HG02642 (cell line): Measurements from ENCODE around the gene DEDD2.

Source experiments
- ATAC-seq: cut with Tn5 transposase; IDR thresholded peaks from one replicate; pipeline ENCODE4 v1.9.1; 2021; ENCODE audit warnings: mild to moderate bottlenecking; ENCODE audit not compliant: unreplicated experiment, poor library complexity

Gene DEDD2

DNA sequence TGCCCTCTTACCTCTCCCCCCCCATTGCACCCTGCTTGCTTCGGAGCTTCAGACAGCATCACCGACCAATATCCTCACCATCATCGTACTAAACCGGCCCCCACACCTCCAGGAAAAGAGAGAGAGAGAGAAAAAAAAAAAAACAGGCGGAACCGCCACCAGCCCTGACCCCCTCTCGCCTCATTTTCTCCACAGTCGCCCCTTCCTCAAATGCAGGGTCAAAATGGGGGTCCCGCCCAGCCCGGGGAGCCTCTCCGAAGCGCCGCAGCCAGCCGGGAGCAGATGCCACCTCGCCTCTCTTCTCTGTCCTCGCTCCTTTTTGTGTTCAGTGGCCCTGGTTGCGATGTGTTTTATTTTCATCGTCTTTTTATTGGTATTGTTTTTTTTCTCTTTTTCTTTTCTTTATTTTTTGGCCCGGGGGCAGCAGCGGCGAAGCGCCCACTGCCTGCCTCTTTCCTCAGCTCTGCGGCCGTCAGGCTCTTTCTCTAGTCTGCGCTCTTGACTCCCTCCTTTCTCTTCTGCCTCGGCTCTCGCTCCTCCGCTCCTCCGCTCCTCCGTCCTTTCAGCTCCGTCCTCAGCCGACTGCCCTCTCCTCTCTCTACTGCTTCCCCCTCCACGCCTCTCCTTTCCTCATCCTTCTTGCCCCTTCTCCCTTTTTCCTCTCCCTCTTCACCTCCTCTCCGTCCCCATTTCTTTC is 41.4 kb downstream of the DEDD2 start:
- ATAC-seq: no peak

DNA sequence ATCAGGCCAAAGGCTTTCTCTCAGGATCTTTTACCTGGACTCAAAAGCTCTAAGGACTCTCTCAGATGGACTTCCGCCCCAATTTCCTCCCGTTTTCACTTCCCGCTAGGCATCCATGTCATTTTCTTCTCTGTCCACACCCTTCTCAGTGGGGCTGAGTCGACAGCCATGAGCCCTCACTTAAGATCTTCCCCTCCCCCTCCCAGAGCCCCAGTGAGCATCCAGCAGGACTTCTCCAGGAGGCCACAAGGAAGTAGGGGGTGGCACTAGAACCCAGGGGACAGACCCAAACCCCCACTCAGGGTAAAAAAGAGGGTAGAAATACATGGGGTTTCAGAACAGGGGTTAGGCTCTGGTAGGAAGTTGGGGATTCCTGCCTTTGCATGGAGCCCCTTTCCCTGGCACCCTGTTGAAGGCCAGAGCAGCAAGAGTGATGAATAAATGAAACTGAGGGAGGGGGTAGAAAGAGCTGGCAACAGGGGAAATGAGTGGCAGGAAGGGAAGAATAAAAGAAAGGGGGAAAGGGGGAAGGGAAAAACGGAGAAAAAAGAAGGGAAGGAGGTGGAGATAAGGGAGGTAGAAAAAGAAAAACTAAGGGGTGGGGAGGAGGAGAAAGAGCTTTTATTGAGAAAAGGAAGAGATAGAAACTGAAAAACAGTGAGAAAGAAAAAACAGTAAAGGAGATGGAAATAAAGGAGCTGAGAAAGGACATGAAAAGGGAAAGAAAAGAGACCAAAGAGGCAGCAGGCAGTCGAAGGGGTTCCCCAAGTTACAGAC is 42.3 kb downstream of the DEDD2 start:
- ATAC-seq: no peak

DNA sequence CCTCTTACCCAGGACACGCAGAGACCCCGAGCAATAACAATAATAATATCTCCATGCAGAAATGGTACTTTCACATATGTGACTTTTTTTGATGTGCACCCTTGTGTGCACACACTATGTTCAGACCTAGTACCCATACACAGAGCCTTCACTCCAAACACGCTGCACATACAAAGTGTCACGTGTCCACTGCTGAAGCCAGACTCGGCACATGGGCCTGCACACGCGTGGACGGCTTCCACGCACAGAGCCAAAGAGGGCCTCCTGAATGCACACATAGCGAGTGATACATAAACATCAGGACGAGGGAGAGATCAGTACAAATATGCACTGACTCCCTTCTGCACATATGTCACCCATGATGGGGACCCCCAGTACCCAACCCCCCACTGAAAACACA is 43.3 kb downstream of the DEDD2 start:
- ATAC-seq: no peak

- no peak for ATAC-seq
These were observed 43.8 kb downstream of the DEDD2 start for GRCh38 chr19:42173695-42174094.

DNA sequence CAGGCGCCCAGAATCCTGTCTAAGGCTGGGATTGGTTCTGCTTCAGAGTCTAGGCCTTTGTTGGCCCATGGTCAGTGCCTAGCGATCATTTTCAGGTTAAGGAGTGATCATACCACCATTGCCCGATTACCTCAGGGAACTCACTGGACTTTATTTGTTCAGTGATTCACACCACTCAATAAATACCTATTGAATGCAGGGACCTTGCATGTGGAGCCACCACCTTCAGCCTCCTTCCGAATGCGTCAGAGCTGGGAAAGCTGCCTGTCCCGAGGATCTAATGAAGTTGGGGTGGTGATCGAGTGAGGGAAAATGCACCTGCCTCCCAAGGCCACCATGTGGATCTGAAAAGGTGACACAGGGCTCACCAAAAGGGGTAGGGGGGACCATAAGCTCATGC is 45.2 kb downstream of the DEDD2 start:
- no peak for ATAC-seq

DNA sequence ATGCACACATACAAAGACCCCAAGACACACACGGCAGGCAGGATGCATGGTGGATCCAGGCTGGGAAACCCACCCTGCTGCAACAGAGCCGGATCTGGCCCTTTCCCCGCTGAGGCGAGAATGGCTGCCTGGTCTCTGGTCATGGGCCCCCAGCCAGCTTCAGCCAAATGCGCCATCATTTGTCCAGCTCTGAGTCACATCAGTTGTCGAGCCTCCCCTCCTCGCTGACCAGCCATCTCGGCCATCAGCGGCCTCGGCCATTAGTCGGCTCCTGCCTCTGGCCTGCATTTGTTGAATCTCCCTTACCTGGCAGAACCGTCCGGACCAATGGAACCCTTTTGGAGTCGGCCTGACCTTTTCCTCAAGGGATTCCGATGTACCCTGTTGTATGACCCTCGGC is 46.8 kb downstream of the DEDD2 start:
- no peak for ATAC-seq

- no peak for ATAC-seq
These were observed 47.7 kb downstream of the DEDD2 start for GRCh38 chr19:42169486-42170413.

DNA sequence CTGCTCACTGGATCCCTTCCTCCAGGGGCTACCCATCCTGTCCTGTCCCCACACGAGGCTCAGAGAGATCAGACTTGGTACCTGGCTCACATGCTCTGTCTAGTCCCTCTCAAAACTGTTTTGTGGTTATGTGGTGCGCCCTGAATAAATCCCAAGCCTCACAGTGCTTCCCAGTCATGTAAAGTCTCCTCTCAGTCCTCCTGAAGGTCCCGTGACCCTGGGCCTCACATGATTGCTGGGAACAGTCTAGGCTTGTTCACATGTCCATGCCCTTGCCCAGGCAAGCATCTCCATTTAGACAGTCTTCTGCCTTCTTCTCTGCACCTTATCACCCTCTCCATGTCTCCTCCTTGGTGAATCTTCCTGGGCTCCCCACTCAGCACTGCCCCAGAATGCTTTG is 49.3 kb downstream of the DEDD2 start:
- ATAC-seq: no peak

DNA sequence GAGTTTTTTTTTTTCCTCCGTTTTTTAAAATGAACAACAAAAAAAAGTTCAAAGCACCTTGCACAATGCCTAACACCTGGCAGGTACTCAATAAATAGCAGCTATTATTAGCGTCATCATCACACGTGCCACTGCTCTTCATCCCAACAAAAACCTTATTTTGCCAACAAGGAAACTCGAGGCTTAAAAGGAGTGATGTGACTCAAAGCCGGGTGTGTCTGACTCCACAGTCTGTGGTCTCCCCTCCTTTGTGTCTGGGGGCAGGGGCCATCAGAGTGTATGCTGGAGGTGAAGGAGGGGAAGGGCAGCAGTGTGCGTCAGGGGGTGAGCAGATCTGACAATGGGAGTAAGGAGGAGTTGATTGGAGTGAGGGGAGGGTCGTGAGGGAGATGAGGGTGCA is 51.2 kb downstream of the DEDD2 start:
- ATAC-seq: no peak

DNA sequence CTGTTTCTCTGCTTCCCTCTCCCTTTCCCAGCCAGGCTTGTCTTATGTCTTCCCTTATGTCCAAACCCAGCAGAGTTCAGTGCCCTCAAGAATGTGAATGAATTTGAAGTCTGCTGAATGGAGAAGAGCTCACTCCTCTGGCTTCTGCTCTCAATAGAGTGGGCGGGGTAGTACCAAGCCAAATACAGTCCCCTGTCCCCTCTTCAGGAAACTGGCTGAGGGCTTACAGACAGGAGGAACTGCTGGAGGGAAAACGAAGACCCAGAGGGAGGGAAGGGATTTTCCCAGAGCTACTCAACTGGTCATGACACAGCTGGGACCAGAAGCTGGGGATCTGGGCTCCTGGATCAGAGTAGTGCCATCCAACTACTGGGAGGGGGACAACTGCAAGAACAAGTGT is 52.3 kb downstream of the DEDD2 start:
- ATAC-seq: no peak

DNA sequence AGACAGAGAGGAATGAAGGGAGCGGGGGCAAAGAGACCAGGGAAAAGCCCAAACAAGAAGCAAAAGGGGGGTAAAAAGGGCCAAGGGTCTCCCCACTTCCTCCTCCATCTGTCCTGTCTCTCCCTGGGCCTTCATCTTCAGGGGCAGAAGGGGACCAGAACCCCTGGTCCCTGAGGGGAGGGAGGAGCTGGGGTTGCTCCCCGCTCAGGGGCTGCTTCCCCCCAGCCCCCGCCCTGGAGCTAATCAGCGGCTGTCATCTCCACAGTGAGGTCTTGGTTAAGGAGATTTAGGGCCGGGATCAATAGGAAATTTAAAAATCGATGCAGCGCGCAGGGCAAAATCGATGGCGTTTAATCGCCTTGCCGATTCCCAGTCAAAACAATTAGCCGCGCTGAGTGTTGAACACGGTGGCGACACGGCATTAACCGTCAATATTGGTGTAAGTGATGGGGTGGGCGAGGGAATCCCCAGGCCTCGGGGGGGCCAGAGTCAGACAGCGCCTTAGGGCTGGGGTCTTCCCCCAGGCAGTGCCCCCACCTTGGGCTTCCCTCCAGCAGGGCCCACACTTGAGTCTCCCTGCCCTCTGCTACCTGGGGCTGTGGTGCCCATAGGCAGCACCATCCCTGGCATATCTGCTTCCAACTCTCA is 55.7 kb downstream of the DEDD2 start:
- no peak for ATAC-seq

- no peak for ATAC-seq
These were observed 57.5 kb downstream of the DEDD2 start for GRCh38 chr19:42159942-42160341.

- ATAC-seq: no peak
These were observed 58.6 kb downstream of the DEDD2 start for GRCh38 chr19:42158926-42159325.

DNA sequence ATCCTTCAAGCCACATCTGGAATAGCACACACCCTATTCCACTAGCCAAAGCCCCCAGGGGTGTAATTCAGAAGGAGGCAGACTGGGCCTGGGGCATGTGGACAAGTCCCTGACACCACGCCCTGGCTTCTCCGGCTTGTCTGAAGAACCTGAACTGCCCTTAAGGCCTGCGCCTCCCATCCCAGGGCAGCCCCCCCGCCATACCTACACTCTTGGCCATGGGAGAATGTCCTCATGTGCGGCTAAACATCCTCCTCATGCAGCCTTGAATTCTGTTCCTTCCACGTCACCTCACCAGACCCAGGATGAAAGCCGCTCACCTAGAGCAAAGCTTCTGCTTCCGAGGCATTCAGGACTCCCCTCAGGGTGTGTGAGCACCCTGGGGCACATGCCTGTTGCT is 60.9 kb downstream of the DEDD2 start:
- ATAC-seq: no peak

DNA sequence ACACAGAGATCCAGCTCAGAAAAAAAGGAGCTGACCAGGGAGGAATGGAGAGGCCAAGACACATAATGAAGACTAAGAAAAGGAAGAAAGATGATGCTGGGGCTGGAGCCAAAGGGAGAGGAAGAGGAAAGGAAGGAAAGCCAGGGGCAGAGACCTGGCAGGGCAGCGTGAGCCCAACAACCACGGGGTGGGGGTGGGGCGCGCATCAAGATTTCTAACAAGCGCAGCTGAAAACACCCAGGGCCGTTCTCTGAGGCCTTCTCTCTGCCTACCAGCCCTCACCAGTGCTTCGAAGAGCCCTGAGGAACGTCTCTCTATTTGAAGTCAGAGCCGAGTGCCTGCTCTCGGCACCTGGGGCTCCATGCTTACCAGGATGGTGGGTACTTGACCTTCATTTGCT is 61.7 kb downstream of the DEDD2 start:
- ATAC-seq: no peak

- no peak for ATAC-seq
These were observed 62.8 kb downstream of the DEDD2 start for GRCh38 chr19:42154471-42155323.

DNA sequence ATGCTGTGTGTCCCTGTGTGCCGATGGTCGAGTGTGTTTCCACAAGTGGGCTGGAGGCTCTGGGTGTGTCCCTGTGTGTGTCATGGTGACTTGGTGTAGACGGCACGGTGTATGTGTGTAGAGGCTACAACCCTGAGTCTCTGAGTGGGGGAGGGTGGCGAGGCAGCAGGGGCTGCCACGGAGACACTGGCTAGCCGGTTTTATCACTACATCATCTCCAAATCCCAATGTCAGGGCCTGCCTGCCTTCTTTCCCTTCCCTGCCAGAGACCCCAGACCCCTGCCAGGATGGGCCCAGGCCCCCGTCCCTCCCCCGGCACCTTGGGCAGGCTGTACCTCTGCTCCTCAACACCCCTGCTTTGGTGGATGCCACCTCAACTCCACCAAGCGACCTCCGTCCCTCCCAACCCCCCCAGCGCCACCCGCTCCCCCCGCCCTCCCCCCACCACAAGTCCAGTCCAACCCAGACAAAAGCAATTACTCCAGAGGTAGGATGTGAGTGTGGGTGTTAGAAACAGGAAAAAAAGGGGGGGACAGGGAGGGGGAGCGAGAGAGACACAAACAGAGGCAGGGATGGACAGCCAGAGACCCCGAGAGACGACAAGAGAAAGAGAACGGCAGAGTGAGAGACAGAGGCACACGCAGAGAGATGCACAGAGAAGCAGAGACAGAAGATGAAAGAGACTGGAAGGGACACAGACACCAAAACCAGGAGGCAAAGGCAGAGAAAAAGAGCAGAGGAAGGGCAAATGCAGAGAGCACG is 63.6 kb downstream of the DEDD2 start:
- no peak for ATAC-seq

DNA sequence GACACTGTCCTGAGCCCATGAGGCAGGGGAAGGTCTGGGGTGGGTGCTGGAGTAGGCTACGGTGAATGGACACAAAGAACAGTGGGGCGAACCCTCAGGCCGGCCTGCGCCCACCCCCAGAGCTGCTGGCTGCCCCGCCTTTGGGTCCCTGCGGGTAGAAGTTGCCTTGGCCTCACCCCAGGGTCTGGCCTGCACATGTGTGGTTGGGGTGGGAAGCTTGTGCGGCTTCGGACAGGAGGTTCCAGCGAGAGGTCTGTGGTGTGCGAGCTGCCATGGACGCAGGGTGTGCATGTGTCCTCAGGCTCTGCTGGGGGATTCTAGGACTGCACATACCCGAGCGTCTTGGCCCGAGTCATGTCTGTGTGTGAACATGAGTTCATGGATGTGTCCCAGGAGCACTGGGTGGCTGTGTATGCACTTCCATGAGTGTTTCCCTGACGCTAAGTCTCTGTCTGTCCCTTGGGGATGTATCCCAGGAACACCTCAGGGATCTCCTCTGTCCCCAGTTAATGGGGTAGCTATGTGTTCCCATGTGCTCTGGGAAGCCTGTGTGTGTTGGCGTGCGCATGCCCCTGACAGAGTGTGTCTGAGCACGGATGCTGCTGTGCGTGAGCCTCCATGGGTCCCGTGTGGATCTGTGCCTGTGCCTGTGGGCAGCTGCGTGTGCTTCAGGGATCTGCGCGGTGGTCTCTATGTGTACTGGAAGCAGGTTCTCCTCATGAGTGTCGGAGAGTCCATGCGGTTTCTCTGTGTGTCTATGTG is 64.4 kb downstream of the DEDD2 start:
- no peak for ATAC-seq
